Dermis microvascular lymphatic vessel endothelial cell (primary cell): ENCODE measurements around the gene SIDT1. TPM values are rescaled to one million over a fixed set of nuclear protein-coding genes. Genes with fewer than 3 reads are reported as not detected.

ENCODE experiments used
- DNase-seq, 2 donors: peaks; one replicate each; pipeline versions ENCODE4 v3.0.0 to v3.0.0-alpha.2; 2010; ENCODE audit warnings: low read depth in 2 of 2
- total RNA-seq: library from RNA; depleted of rRNA; stranded (reverse); fragments of >200 nt; gene quantifications from 2 replicates; pipeline ENCODE4 v1.2.1, GENCODE V29; 2014

Gene SIDT1
- total RNA-seq, 1 donor from 2014 or later = under 0.01 TPM

DNA sequence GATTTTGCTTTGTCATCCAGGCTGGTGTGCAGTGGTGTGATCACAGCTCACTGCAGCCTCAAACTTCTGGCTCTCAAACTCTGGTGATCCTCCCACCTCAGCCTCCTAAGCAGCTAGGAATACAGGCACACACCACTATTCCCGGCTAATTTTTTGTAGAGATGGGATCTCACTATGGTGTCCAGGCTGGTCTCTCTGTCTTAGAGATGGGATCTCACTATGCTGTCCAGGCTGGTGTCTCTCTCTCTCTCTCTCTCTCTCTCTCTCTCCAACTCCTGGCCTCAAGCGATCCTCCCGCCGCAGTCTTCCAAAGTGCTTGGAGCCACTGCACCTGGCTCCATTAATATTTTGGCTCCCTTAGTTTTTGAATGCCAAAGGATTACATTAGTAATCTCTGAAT is 146.4 kb downstream of the SIDT1 start:
- DNase-seq = no peak

Other genes starting within 250 kb of the SIDT1 start
- gene CFAP44, start 91.1 kb upstream of the SIDT1 start, total RNA-seq = 0.64 and 1.3 TPM in 2 replicates
- gene SPICE1, start 17.4 kb upstream of the SIDT1 start, total RNA-seq = 3.0 and 3.9 TPM in 2 replicates
- 4.9 and 5.7 TPM in 2 replicates for gene USF3, start 164.1 kb downstream of the SIDT1 start, total RNA-seq
- 174 and 187 TPM in 2 replicates for gene NAA50, start 213.7 kb downstream of the SIDT1 start, total RNA-seq
- 123 and 156 TPM in 2 replicates for gene ATP6V1A, start 214.5 kb downstream of the SIDT1 start, total RNA-seq